DMS 273 (cell line): ENCODE data around the gene TRIP10.
"Not testable (repeated sequence)": the region's sequence is repeated elsewhere in the genome, so short reads cannot be mapped to it uniquely, and the experiment has no call there.

Experiments used
- DNase-seq: peaks from one replicate; lab custom pipeline; 2025; ENCODE audit not compliant: unreplicated experiment; lab: John Stamatoyannopoulos, UW

Gene TRIP10

GRCh38 chr19:6791237-6791636, 51.8 kb downstream of the TRIP10 start:
- no peak for DNase-seq

GRCh38 chr19:6793411-6793810, 53.9 kb downstream of the TRIP10 start:
- DNase-seq: no peak

- DNase-seq: no peak
These were observed 54.5 kb downstream of the TRIP10 start for GRCh38 chr19:6793973-6794372.

GRCh38 chr19:6794686-6795431, 55.4 kb downstream of the TRIP10 start:
- DNase-seq: no peak

- no peak for DNase-seq
These were observed 56.8 kb downstream of the TRIP10 start for GRCh38 chr19:6796278-6796677.

- no peak for DNase-seq
These were observed 58.2 kb downstream of the TRIP10 start for GRCh38 chr19:6797646-6798045.

GRCh38 chr19:6800160-6800790, 60.8 kb downstream of the TRIP10 start:
- DNase-seq: not testable (repeated sequence)

GRCh38 chr19:6800991-6801484, 61.6 kb downstream of the TRIP10 start:
- no peak for DNase-seq
